Sigmoid colon (tissue), 7 donors: ENCODE results near the gene POU2F2. TPM values are rescaled to one million over a fixed set of nuclear protein-coding genes. Genes with fewer than 3 reads are reported as not detected.
A peak's percentile ranks its signal among the peaks of the same experiment; 100 is the strongest.

ENCODE experiments used
- DNase-seq: peaks from one replicate; pipeline ENCODE4 v3.0.0-alpha.2; 2019
- H3K27ac ChIP-seq, 4 donors: fragments of 200-600 bp; sonication (generic); one replicate each; pipeline ENCODE4 v1.5.1; 2016 to 2019; ENCODE audit warnings: mild to moderate bottlenecking in 1 of 4
- H3K27me3 ChIP-seq, 3 donors: fragments of 200-600 bp; sonication (generic); one replicate each; pipeline ENCODE4 v1.5.1; 2019; ENCODE audit warnings: mild to moderate bottlenecking in 1 of 3
- H3K36me3 ChIP-seq, 4 donors: fragments of 200-600 bp; sonication (generic); one replicate each; pipeline ENCODE4 v1.5.1; 2016 to 2019
- H3K4me1 ChIP-seq, 4 donors: fragments of 200-600 bp; sonication (generic); one replicate each; pipeline ENCODE4 v1.5.1; 2017 to 2019
- H3K4me3 ChIP-seq, 4 donors: fragments of 200-600 bp; sonication (generic); one replicate each; pipeline ENCODE4 v1.5.1; 2017 to 2019; ENCODE audit warnings: mild to moderate bottlenecking in 2 of 4, moderate library complexity in 1 of 4
- H3K9me3 ChIP-seq, 4 donors: fragments of 200-600 bp in 3 of 4; sonication (generic) in 3 of 4; one replicate each; pipeline versions ENCODE4 v1.5.1 to v1.6.1; 2013 to 2019
- EP300 ChIP-seq, 4 donors: sonication (generic); formaldehyde crosslinking; IDR thresholded peaks; one replicate each; pipeline ENCODE4 v1.6.1; 2017; ENCODE audit warnings: antibody characterized with exemption in 4 of 4
- POLR2A ChIP-seq, 2 donors: fragments of 450-650 bp; IDR thresholded peaks; one replicate each; pipeline ENCODE4 v1.6.1; 2016; ENCODE audit warnings: antibody characterized with exemption in 2 of 2, mild to moderate bottlenecking in 2 of 2, moderate library complexity in 2 of 2
- POLR2AphosphoS5 ChIP-seq, 4 donors: sonication (generic); formaldehyde crosslinking; IDR thresholded peaks; one replicate each; pipeline ENCODE4 v1.6.1; 2017; ENCODE audit warnings: antibody characterized with exemption in 4 of 4
- WGBS, 2 donors: extraction: QIAGEN DNeasy Blood & Tissue Kit; methylation state at CpG; one replicate each; pipeline ENCODE4 v1.1.7; 2013; 5-methylcytosine and 5-hydroxymethylcytosine counted together
- intact Hi-C: fragments of 100-400 bp; cut with DNase I; formaldehyde crosslinking; loops from one replicate; pipeline ENCODE4 v1.15.1; 2023
- polyA plus RNA-seq, 3 donors: library from polyadenylated mRNA; stranded (reverse); fragments of 200-250 nt; gene quantifications; one replicate each; pipeline ENCODE4 v1.2.3, GENCODE V29; 2013
- total RNA-seq, 4 donors: library from RNA; depleted of rRNA; stranded (reverse); fragments of >200 nt; gene quantifications; one replicate each; pipeline ENCODE4 v1.1.0, GENCODE V29; 2016
- TF ChIP-seq, protein P1 (sequence below), 4 experiments: fragments of 450-650 bp in 3 of 4; fragments of 200-600 bp in 1 of 4; IDR thresholded peaks; one replicate each; pipeline ENCODE4 v1.5.1; 2016 to 2019; ENCODE audit warnings: antibody characterized with exemption in 4 of 4, mild to moderate bottlenecking in 3 of 4, moderate library complexity in 2 of 4
- donor health status: healthy with polysubstance abuse.
- donor health status: Bipolar disorder and iron deficiency.
- donor health status: healthy.

The POU2F2 gene
- total and polyA plus RNA-seq, 7 donors = 0.60 to 19.0 (median 2.5) TPM

DNA sequence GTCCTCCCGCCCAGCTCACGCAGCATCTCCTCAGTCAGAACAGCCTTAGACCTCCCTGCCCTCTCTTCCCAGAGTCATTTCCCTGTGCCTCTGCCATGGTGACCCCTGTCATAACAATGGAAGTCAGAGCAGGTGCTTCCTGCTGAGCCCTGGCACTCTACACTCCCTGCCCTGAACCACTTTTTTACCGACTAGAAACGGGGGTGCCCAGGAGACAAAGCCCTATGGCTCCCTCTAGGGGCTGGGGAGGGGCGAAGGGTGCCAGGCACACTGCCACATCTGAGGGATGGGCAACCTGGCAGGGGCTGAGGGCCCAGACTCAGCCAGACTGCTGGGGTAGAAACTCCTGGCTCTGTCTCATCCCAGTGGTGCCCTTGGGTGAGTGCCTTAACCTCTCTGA is 39.9 kb downstream of the POU2F2 start:
- Histone ChIP-seq H3K4me1 (peaks cover 0 to 54% (median 45%) of the 10 kb centered on the region in 4 donors), H3K27me3 (no peaks in the 10 kb centered on the region), H3K9me3 (no peaks in the 10 kb centered on the region), H3K4me3 (no peak overlapping the region), H3K36me3 (no peaks in the 10 kb centered on the region), H3K27ac (peak overlapping the region in 3 of 4 donors; percentile 5 to 27 (median 14))
- TF ChIP-seq, protein P1, sequence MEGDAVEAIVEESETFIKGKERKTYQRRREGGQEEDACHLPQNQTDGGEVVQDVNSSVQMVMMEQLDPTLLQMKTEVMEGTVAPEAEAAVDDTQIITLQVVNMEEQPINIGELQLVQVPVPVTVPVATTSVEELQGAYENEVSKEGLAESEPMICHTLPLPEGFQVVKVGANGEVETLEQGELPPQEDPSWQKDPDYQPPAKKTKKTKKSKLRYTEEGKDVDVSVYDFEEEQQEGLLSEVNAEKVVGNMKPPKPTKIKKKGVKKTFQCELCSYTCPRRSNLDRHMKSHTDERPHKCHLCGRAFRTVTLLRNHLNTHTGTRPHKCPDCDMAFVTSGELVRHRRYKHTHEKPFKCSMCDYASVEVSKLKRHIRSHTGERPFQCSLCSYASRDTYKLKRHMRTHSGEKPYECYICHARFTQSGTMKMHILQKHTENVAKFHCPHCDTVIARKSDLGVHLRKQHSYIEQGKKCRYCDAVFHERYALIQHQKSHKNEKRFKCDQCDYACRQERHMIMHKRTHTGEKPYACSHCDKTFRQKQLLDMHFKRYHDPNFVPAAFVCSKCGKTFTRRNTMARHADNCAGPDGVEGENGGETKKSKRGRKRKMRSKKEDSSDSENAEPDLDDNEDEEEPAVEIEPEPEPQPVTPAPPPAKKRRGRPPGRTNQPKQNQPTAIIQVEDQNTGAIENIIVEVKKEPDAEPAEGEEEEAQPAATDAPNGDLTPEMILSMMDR (IDR thresholded peaks at IDR 0.05) = peak in 2 of 4 experiments; percentile 16 to 20
- TF ChIP-seq POLR2AphosphoS5 (IDR thresholded peaks at IDR 0.05) = peak in 2 of 4 donors; percentile 12 to 51
- TF ChIP-seq POLR2A (IDR thresholded peaks at IDR 0.05) = no peak
- intact Hi-C loops = no loop called here
- 17 to 30% methylated on average over 5 of the region's 5 CpGs for WGBS, 2 donors
- no peak for DNase-seq

DNA sequence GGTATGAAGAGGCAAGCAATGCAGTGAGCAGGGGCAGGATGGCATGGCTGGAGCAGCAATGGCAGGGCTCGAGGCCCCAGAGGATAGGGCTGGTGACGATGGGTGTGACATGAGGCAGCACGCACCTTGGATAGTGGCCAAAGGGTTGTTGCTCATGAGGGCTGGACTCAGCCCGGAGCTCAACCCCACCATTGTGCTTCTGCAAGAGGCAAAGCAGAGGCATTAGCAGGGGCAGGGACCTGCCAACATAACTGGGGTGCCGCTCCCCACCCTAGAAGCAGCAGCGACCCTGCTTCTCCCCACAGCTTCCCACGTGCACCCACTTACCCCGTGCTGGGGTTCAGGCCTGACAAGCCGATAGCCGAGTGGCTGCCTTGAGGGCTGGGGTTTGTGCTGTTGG is 40.5 kb downstream of the POU2F2 start:
- no peak for DNase-seq
- TF ChIP-seq, protein P1 (IDR thresholded peaks at IDR 0.05) = no peak
- TF ChIP-seq POLR2A (IDR thresholded peaks at IDR 0.05) (no peak), POLR2AphosphoS5 (IDR thresholded peaks at IDR 0.05) (no peak)
- no peaks in the 10 kb centered on the region for H3K27me3 ChIP-seq
- intact Hi-C loops = no loop called here
- WGBS, 2 donors = 29 to 60% methylated on average over 10 of the region's 10 CpGs
- H3K27ac ChIP-seq = peak overlapping the region in 3 of 4 donors; percentile 5 to 27 (median 14)
- peaks cover 0 to 54% (median 45%) of the 10 kb centered on the region in 4 donors for H3K4me1 ChIP-seq
- no peaks in the 10 kb centered on the region for H3K36me3 ChIP-seq
- no peaks in the 10 kb centered on the region for H3K9me3 ChIP-seq
- no peak overlapping the region for H3K4me3 ChIP-seq

DNA sequence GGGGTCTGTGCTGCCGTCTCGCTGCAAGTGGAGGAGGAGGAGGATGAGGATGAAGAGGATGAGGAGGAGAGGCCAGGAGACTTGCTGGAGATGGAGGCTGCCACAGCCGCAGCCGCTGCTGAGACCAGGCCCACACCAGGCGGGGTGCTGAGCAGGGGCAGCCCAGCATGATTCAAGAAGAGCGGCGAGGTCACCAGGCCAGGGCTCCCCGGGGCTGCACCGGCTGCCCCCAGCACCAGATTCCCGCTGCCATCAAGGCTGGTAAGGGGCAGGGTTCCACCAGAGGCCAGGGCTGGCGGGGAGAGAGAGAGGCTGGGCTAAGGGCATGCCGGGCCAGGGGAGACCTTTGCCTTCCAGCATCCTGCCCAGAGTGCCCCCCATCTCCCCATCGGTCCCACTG is 40.9 kb downstream of the POU2F2 start:
- Histone ChIP-seq H3K9me3 (no peaks in the 10 kb centered on the region), H3K36me3 (no peaks in the 10 kb centered on the region), H3K4me3 (no peak overlapping the region), H3K27me3 (no peaks in the 10 kb centered on the region), H3K4me1 (peaks cover 0 to 50% (median 42%) of the 10 kb centered on the region in 4 donors), H3K27ac (peak overlapping the region in 1 of 4 donors; percentile 14)
- TF ChIP-seq, protein P1 (IDR thresholded peaks at IDR 0.05) = no peak
- TF ChIP-seq POLR2AphosphoS5 (IDR thresholded peaks at IDR 0.05) = no peak
- no peak for TF ChIP-seq EP300 (IDR thresholded peaks at IDR 0.05)
- no peak for TF ChIP-seq POLR2A (IDR thresholded peaks at IDR 0.05)
- intact Hi-C loops = no loop called here
- no peak for DNase-seq
- 85 to 92% methylated on average over 13 of the region's 13 CpGs for WGBS, 2 donors

DNA sequence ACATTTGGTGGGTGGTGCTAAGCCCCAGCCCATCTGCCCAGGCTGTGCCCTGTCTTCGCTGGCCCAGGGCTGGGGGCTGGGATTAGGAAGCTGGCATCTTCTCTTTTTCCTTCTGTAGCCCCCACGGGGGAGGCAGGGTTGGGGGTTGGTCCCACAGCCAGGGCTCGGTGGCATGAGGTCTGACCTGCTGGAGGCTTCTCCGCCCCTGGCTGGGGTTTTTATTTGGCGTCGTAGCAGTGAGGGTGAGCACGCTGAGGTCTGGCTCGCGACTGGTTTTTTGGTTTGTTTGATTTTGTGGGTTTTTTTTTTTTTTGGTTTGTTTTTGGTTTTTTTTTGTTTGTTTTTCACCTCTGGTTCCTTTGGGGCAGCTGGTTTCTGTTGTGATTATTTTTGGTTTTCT is 41.6 kb downstream of the POU2F2 start:
- H3K27me3 ChIP-seq = no peaks in the 10 kb centered on the region
- WGBS, 2 donors = 45 to 62% methylated on average over 9 of the region's 9 CpGs
- H3K27ac ChIP-seq = no peak overlapping the region
- peaks cover 0 to 45% (median 36%) of the 10 kb centered on the region in 4 donors for H3K4me1 ChIP-seq
- H3K36me3 ChIP-seq = no peaks in the 10 kb centered on the region
- intact Hi-C loops = no loop called here
- no peak for DNase-seq
- H3K4me3 ChIP-seq = no peak overlapping the region
- H3K9me3 ChIP-seq = no peaks in the 10 kb centered on the region
- TF ChIP-seq EP300 (IDR thresholded peaks at IDR 0.05) = no peak
- no peak for TF ChIP-seq POLR2AphosphoS5 (IDR thresholded peaks at IDR 0.05)
- TF ChIP-seq, protein P1 (IDR thresholded peaks at IDR 0.05) = no peak
- no peak for TF ChIP-seq POLR2A (IDR thresholded peaks at IDR 0.05)

DNA sequence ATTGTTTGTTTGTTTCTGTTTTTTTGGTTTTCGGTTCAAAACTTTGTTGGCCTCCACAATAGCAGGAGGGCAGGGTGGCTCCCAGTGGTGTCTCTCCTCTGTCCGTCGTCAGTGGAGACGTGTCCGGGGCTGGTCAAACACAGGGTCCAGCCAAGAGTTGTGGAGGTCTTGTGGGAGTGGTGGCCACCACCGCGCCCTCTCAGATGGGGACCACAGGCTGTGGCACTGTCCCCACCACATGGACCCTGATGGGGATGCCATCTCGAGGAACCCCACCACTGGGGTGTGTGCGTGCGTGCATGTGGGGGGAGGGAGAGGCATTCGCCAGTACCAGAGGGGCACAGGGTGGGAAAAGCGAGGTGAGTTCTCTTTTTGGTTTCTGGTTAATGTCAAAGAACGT is 42.5 kb downstream of the POU2F2 start:
- intact Hi-C loops = no loop called here
- Histone ChIP-seq H3K27ac (no peak overlapping the region), H3K9me3 (no peaks in the 10 kb centered on the region), H3K27me3 (no peaks in the 10 kb centered on the region), H3K4me3 (no peak overlapping the region), H3K4me1 (peaks cover 0 to 36% (median 27%) of the 10 kb centered on the region in 4 donors), H3K36me3 (no peaks in the 10 kb centered on the region)
- 91 to 94% methylated on average over 13 of the region's 13 CpGs for WGBS, 2 donors
- TF ChIP-seq EP300 (IDR thresholded peaks at IDR 0.05) (no peak), POLR2AphosphoS5 (IDR thresholded peaks at IDR 0.05) (no peak), POLR2A (IDR thresholded peaks at IDR 0.05) (no peak)
- TF ChIP-seq, protein P1 (IDR thresholded peaks at IDR 0.05) = no peak
- no peak for DNase-seq
